HEK293 (cell line): Measurements from ENCODE around the gene LRP1.

Source experiments
- FEZF1 ChIP-seq: fragments of 450-650 bp; formaldehyde crosslinking; IDR thresholded peaks from 2 replicates; pipeline ENCODE4 v1.5.1; 2016; ENCODE audit warnings: missing biosample characterization, missing genetic modification characterization
- GLIS2 ChIP-seq: fragments of 450-650 bp; formaldehyde crosslinking; IDR thresholded peaks from 2 replicates; pipeline ENCODE4 v1.5.1; 2016; ENCODE audit warnings: missing biosample characterization, missing genetic modification characterization
- OVOL3 ChIP-seq: fragments of 450-650 bp; formaldehyde crosslinking; IDR thresholded peaks from 2 replicates; pipeline ENCODE4 v1.5.1; 2016; ENCODE audit warnings: missing biosample characterization, missing genetic modification characterization
- SETDB1 ChIP-seq: IDR thresholded peaks from one replicate; pipeline ENCODE4 v1.6.1; 2017; ENCODE audit warnings: mild to moderate bottlenecking, low read length, moderate library complexity, mixed read lengths; ENCODE audit not compliant: insufficient read length
- SP7 ChIP-seq: fragments of 450-650 bp; formaldehyde crosslinking; IDR thresholded peaks from 2 replicates; pipeline ENCODE4 v1.5.1; 2016; ENCODE audit warnings: missing biosample characterization, missing genetic modification characterization
- ZBTB1 ChIP-seq: fragments of 450-650 bp; formaldehyde crosslinking; IDR thresholded peaks from 2 replicates; pipeline ENCODE4 v1.5.1; 2016; ENCODE audit warnings: missing biosample characterization, missing genetic modification characterization
- ZBTB17 ChIP-seq: fragments of 450-650 bp; formaldehyde crosslinking; IDR thresholded peaks from 2 replicates; pipeline ENCODE4 v1.5.1; 2016; ENCODE audit warnings: missing biosample characterization, missing genetic modification characterization
- ZNF121 ChIP-seq: fragments of 450-650 bp; formaldehyde crosslinking; IDR thresholded peaks from 2 replicates; pipeline ENCODE4 v1.5.1; 2016; ENCODE audit warnings: missing biosample characterization, missing genetic modification characterization
- ZNF132 ChIP-seq: fragments of 450-650 bp; formaldehyde crosslinking; IDR thresholded peaks from 2 replicates; pipeline ENCODE4 v1.5.1; 2017; ENCODE audit warnings: missing biosample characterization, missing genetic modification characterization, borderline replicate concordance
- ZNF133 ChIP-seq: fragments of 450-650 bp; formaldehyde crosslinking; IDR thresholded peaks from 2 replicates; pipeline ENCODE4 v1.5.1; 2016; ENCODE audit warnings: missing biosample characterization, missing genetic modification characterization
- ZNF23 ChIP-seq: fragments of 450-650 bp; formaldehyde crosslinking; IDR thresholded peaks from 2 replicates; pipeline ENCODE4 v1.5.1; 2016; ENCODE audit warnings: missing biosample characterization, missing genetic modification characterization, borderline replicate concordance
- ZNF248 ChIP-seq: fragments of 450-650 bp; formaldehyde crosslinking; IDR thresholded peaks from 2 replicates; pipeline ENCODE4 v1.5.1; 2017; ENCODE audit warnings: missing biosample characterization, missing genetic modification characterization
- ZNF266 ChIP-seq: fragments of 450-650 bp; formaldehyde crosslinking; IDR thresholded peaks from 2 replicates; pipeline ENCODE4 v1.5.1; 2016; ENCODE audit warnings: missing biosample characterization, missing genetic modification characterization, low read depth
- ZNF274 ChIP-seq, 2 experiments: fragments of 200-500 bp in 1 of 2; fragments of 450-650 bp in 1 of 2; sonication (Bioruptor generic) in 1 of 2; formaldehyde crosslinking in 1 of 2; IDR thresholded peaks; 2 replicates each; pipeline versions ENCODE4 v1.5.1 to v1.6.1; 2014 to 2016; ENCODE audit warnings: borderline replicate concordance in 1 of 2, inconsistent platforms in 1 of 2, low read length in 1 of 2, missing biosample characterization in 1 of 2, missing genetic modification characterization in 1 of 2
- ZNF341 ChIP-seq: fragments of 450-650 bp; formaldehyde crosslinking; IDR thresholded peaks from 2 replicates; pipeline ENCODE4; 2016; ENCODE audit warnings: low read depth, missing biosample characterization, missing genetic modification characterization
- ZNF362 ChIP-seq: fragments of 450-650 bp; formaldehyde crosslinking; IDR thresholded peaks from 2 replicates; pipeline ENCODE4 v1.5.1; 2016; ENCODE audit warnings: missing biosample characterization, missing genetic modification characterization
- ZNF366 ChIP-seq: fragments of 450-650 bp; formaldehyde crosslinking; conservative IDR thresholded peaks from 2 replicates; pipeline ENCODE4 v1.5.1; 2016; ENCODE audit warnings: missing biosample characterization, missing genetic modification characterization
- ZNF391 ChIP-seq: fragments of 450-650 bp; formaldehyde crosslinking; IDR thresholded peaks from 2 replicates; pipeline ENCODE4 v1.5.1; 2016; ENCODE audit warnings: low read depth, missing biosample characterization, missing genetic modification characterization, borderline replicate concordance
- ZNF394 ChIP-seq: fragments of 450-650 bp; formaldehyde crosslinking; IDR thresholded peaks from 2 replicates; pipeline ENCODE4 v1.5.1; 2016; ENCODE audit warnings: missing biosample characterization, missing genetic modification characterization, mild to moderate bottlenecking, moderate library complexity, borderline replicate concordance
- ZNF416 ChIP-seq: fragments of 450-650 bp; formaldehyde crosslinking; IDR thresholded peaks from 2 replicates; pipeline ENCODE4 v1.5.1; 2016; ENCODE audit warnings: missing biosample characterization, missing genetic modification characterization
- ZNF501 ChIP-seq: fragments of 450-650 bp; formaldehyde crosslinking; IDR thresholded peaks from 2 replicates; pipeline ENCODE4 v1.5.1; 2016; ENCODE audit warnings: missing biosample characterization, missing genetic modification characterization
- ZNF521 ChIP-seq: fragments of 450-650 bp; formaldehyde crosslinking; IDR thresholded peaks from 2 replicates; pipeline ENCODE4 v1.5.1; 2017; ENCODE audit warnings: missing biosample characterization, mild to moderate bottlenecking, missing genetic modification characterization
- ZNF558 ChIP-seq: fragments of 450-650 bp; formaldehyde crosslinking; IDR thresholded peaks from 2 replicates; pipeline ENCODE4 v1.5.1; 2016; ENCODE audit warnings: missing biosample characterization, missing genetic modification characterization
- ZNF561 ChIP-seq: fragments of 450-650 bp; IDR thresholded peaks from 2 replicates; pipeline ENCODE4 v1.5.1; 2018; ENCODE audit warnings: missing biosample characterization, missing genetic modification characterization, borderline replicate concordance
- ZNF623 ChIP-seq: fragments of 450-650 bp; formaldehyde crosslinking; IDR thresholded peaks from 2 replicates; pipeline ENCODE4 v1.5.1; 2016; ENCODE audit warnings: missing biosample characterization, missing genetic modification characterization
- ZNF670 ChIP-seq: fragments of 450-650 bp; formaldehyde crosslinking; IDR thresholded peaks from 2 replicates; pipeline ENCODE4 v1.5.1; 2016; ENCODE audit warnings: missing biosample characterization, missing genetic modification characterization, low read depth
- ZNF692 ChIP-seq: fragments of 450-650 bp; formaldehyde crosslinking; IDR thresholded peaks from 2 replicates; pipeline ENCODE4 v1.5.1; 2016; ENCODE audit warnings: missing biosample characterization, missing genetic modification characterization
- ZNF704 ChIP-seq: fragments of 450-650 bp; formaldehyde crosslinking; IDR thresholded peaks from 2 replicates; pipeline ENCODE4 v1.5.1; 2016; ENCODE audit warnings: missing biosample characterization, missing genetic modification characterization
- ZSCAN16 ChIP-seq: fragments of 450-650 bp; formaldehyde crosslinking; IDR thresholded peaks from 2 replicates; pipeline ENCODE4 v1.5.1; 2016; ENCODE audit warnings: missing biosample characterization, missing genetic modification characterization
- TF ChIP-seq, protein P1 (sequence below): fragments of 450-650 bp; formaldehyde crosslinking; IDR thresholded peaks from 2 replicates; pipeline ENCODE4 v1.5.1; 2016; ENCODE audit warnings: missing biosample characterization, missing genetic modification characterization, borderline replicate concordance

The LRP1 gene

DNA sequence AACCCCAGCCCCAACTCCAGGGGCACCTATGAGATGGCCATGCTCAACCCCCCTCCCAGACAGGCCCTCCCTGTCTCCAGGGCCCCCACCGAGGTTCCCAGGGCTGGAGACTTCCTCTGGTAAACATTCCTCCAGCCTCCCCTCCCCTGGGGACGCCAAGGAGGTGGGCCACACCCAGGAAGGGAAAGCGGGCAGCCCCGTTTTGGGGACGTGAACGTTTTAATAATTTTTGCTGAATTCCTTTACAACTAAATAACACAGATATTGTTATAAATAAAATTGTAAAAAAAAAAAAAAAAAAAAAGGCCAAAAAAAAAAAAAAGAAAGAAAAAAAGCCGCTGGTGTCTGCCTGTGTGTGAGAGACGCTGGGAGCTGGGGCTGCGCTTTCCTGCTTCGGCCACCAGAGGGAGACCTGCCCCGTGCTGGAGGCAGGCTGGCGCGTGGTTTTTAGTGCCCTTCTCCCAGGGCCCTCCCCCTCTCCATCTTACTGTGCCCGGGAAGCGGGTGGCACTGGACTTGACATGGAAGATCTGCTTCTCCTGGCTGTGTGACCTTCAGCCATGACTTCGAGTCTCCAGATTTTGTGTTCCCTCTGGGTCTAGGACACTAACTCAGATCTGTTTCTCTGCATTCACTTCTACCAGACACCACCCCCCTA lies 84.9 kb downstream of the LRP1 start (continued):
- peak; percentile 31; the same call in 1 of the 2 replicates for TF ChIP-seq ZNF391
- TF ChIP-seq ZNF623 (tag by site-specific recombination) = no peak
- no peak for TF ChIP-seq ZNF558 (tag by site-specific recombination)
- TF ChIP-seq ZNF501 (tag by site-specific recombination) = 0 out of 2 replicates have a peak, but pooled peaks have one; percentile 23
- TF ChIP-seq ZSCAN16 (tag by site-specific recombination) = no peak
- no peak for TF ChIP-seq ZNF521 (tag by site-specific recombination)
- TF ChIP-seq ZNF121 (tag by site-specific recombination) = no peak
- no peak for TF ChIP-seq ZNF132
- TF ChIP-seq ZNF394 (tag by site-specific recombination) = no peak
- TF ChIP-seq ZNF366 (tag by site-specific recombination) = no peak
- TF ChIP-seq GLIS2 (tag by site-specific recombination) = no peak
- no peak for TF ChIP-seq ZNF704
- TF ChIP-seq SP7 (tag by site-specific recombination) = peak; percentile 19; the same call in 1 of the 2 replicates
- TF ChIP-seq ZNF274 (IDR thresholded peaks at IDR 0.05; ENCODE audit: low read length) = no peak
- no peak for TF ChIP-seq ZNF274 (tag by site-specific recombination; IDR thresholded peaks at IDR 0.05; ENCODE audit: borderline replicate concordance)
- TF ChIP-seq SETDB1 = no peak
- TF ChIP-seq ZNF561 (tag by site-specific recombination) = no peak
- peak; percentile 63 for TF ChIP-seq ZNF341 (tag by site-specific recombination)
- TF ChIP-seq ZNF670 (tag by site-specific recombination) = no peak
- TF ChIP-seq OVOL3 (tag by site-specific recombination) = no peak
- TF ChIP-seq ZBTB17 (tag by site-specific recombination) = no peak
- TF ChIP-seq ZNF23 (tag by site-specific recombination) = no peak
- no peak for TF ChIP-seq ZNF248 (tag by site-specific recombination)
- 0 out of 2 replicates have a peak, but pooled peaks have one; percentile 22 for TF ChIP-seq ZNF692 (tag by site-specific recombination)
- TF ChIP-seq, protein P1, sequence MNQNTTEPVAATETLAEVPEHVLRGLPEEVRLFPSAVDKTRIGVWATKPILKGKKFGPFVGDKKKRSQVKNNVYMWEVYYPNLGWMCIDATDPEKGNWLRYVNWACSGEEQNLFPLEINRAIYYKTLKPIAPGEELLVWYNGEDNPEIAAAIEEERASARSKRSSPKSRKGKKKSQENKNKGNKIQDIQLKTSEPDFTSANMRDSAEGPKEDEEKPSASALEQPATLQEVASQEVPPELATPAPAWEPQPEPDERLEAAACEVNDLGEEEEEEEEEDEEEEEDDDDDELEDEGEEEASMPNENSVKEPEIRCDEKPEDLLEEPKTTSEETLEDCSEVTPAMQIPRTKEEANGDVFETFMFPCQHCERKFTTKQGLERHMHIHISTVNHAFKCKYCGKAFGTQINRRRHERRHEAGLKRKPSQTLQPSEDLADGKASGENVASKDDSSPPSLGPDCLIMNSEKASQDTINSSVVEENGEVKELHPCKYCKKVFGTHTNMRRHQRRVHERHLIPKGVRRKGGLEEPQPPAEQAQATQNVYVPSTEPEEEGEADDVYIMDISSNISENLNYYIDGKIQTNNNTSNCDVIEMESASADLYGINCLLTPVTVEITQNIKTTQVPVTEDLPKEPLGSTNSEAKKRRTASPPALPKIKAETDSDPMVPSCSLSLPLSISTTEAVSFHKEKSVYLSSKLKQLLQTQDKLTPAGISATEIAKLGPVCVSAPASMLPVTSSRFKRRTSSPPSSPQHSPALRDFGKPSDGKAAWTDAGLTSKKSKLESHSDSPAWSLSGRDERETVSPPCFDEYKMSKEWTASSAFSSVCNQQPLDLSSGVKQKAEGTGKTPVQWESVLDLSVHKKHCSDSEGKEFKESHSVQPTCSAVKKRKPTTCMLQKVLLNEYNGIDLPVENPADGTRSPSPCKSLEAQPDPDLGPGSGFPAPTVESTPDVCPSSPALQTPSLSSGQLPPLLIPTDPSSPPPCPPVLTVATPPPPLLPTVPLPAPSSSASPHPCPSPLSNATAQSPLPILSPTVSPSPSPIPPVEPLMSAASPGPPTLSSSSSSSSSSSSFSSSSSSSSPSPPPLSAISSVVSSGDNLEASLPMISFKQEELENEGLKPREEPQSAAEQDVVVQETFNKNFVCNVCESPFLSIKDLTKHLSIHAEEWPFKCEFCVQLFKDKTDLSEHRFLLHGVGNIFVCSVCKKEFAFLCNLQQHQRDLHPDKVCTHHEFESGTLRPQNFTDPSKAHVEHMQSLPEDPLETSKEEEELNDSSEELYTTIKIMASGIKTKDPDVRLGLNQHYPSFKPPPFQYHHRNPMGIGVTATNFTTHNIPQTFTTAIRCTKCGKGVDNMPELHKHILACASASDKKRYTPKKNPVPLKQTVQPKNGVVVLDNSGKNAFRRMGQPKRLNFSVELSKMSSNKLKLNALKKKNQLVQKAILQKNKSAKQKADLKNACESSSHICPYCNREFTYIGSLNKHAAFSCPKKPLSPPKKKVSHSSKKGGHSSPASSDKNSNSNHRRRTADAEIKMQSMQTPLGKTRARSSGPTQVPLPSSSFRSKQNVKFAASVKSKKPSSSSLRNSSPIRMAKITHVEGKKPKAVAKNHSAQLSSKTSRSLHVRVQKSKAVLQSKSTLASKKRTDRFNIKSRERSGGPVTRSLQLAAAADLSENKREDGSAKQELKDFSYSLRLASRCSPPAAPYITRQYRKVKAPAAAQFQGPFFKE (tag by site-specific recombination) = no peak
- no peak for TF ChIP-seq ZNF416 (tag by site-specific recombination)
- no peak for TF ChIP-seq ZNF133 (tag by site-specific recombination)
- no peak for TF ChIP-seq ZNF266 (tag by site-specific recombination)
- no peak; the same call in 1 of the 2 replicates for TF ChIP-seq ZNF362
- no peak for TF ChIP-seq ZBTB1 (tag by site-specific recombination)
- TF ChIP-seq FEZF1 (tag by site-specific recombination) = no peak
